Superior temporal gyrus (tissue), 1 donor: Measurements from ENCODE around the gene LASP1NB.
"Not testable (repeated sequence)": the region's sequence is repeated elsewhere in the genome, so short reads cannot be mapped to it uniquely, and the experiment has no call there.

Source experiments
- DNase-seq: peaks from one replicate; pipeline ENCODE4 v3.0.0-alpha.2; 2016; ENCODE audit errors: extremely low spot score

LASP1NB gene

DNA sequence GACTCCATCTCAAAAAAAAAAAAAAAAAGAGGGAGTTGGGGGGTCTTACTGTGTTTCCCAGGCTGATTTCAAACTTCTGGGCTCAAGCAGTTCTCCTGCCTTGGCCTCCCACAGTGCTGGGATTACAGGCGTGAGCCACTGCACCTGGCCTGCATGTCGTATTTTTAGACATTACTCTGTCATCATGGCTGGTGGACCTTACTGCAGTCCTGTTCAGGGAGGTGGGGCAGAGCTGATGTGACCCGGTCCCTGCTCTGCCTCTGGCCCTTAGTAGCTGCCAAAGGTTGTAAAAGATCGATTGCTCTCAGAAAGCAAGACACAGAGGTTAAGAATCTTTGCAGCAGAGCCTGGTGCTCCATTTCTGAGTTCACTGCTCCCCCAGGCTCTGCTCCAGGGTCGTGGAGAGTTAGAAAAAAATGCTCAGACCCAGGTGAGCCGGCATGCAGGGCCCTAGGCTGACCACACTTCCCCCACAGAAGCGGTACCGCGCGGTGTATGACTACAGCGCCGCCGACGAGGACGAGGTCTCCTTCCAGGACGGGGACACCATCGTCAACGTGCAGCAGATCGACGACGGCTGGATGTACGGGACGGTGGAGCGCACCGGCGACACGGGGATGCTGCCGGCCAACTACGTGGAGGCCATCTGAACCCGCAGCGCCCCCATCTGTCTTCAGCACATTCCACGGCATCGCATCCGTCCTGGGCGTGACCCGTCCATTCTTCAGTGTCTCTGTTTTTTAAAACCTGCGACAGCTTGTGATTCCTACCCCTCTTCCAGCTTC is 7.1 kb upstream of the LASP1NB start:
- no peak for DNase-seq

- no peak for DNase-seq
Observed at GRCh38 chr17:38918916-38919315, 6.5 kb upstream of the LASP1NB start.

GRCh38 chr17:38919316-38920078 is 5.9 kb upstream of the LASP1NB start:
- no peak for DNase-seq

DNA sequence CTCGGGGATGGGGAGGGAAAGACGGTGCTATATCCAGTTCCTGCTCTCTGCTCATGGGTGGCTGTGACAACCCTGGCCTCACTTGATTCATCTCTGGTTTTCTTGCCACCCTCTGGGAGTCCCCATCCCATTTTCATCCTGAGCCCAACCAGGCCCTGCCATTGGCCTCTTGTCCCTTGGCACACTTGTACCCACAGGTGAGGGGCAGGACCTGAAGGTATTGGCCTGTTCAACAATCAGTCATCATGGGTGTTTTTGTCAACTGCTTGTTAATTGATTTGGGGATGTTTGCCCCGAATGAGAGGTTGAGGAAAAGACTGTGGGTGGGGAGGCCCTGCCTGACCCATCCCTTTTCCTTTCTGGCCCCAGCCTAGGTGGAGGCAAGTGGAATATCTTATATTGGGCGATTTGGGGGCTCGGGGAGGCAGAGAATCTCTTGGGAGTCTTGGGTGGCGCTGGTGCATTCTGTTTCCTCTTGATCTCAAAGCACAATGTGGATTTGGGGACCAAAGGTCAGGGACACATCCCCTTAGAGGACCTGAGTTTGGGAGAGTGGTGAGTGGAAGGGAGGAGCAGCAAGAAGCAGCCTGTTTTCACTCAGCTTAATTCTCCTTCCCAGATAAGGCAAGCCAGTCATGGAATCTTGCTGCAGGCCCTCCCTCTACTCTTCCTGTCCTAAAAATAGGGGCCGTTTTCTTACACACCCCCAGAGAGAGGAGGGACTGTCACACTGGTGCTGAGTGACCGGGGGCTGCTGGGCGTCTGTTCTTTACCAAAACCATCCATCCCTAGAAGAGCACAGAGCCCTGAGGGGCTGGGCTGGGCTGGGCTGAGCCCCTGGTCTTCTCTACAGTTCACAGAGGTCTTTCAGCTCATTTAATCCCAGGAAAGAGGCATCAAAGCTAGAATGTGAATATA is 4.8 kb upstream of the LASP1NB start:
- DNase-seq, result no peak

DNA sequence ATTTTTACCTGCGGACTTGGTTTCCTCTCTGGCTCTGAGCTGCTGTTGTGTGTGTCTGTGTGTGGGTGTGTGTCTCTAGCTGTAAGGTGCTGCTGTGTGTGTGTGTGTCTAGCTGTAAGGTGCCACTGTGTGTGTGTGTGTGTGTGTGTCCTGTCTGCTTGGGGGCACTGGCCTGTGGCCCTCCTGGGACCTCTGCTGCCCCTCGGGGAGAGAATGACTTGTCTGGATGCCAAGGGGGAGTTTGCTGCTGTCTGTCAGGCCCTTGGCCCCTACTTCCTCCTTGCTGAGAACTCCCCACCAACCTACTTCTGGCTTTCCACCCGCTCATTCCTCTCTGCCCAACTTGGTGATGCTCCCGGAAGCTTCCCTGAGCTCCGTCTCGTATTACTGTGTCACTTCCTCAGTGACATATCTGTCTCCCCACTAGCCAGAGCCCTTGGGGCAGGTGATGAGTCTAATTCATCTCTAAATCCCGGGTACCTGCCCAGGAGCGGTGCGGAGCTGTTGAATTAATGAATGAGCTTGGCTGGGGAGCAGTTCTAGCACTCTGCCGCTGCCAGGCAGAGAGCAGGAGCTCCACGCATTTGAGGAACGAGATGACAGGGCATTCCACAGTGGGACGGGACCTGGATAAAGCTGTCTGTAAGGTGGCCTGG is 3.5 kb upstream of the LASP1NB start:
- DNase-seq, result no peak

GRCh38 chr17:38922538-38923297 is 2.7 kb upstream of the LASP1NB start:
- peak; percentile 59 for DNase-seq

- peak; percentile 41 for DNase-seq
Observed at GRCh38 chr17:38926293-38927070, 1.1 kb downstream of the LASP1NB start.

GRCh38 chr17:38930782-38931181 is 5.4 kb downstream of the LASP1NB start:
- DNase-seq, result not testable (repeated sequence)

DNA sequence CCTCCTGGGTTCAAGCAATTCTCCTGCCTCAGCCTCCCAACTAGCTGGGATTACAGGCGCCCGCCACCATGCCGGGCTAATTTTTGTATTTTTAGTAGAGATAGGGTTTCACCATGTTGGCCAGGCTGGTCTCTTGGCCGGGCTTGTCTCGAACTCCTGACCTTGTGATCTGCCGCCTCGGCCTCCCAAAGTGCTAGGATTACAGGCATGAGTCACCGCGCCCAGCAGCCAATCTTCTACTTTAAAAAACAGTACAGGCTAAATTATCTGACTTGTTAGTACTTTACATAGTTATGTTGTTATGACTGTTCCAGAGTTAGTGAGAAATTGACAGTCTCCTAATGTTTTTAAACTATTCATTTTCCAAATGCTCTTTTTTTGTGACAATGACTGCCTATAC is 8.5 kb downstream of the LASP1NB start:
- DNase-seq, result not testable (repeated sequence)

GRCh38 chr17:38939987-38940386 is 14.6 kb downstream of the LASP1NB start:
- DNase-seq, result no peak

GRCh38 chr17:38940404-38940803 is 15.0 kb downstream of the LASP1NB start:
- no peak for DNase-seq

DNA sequence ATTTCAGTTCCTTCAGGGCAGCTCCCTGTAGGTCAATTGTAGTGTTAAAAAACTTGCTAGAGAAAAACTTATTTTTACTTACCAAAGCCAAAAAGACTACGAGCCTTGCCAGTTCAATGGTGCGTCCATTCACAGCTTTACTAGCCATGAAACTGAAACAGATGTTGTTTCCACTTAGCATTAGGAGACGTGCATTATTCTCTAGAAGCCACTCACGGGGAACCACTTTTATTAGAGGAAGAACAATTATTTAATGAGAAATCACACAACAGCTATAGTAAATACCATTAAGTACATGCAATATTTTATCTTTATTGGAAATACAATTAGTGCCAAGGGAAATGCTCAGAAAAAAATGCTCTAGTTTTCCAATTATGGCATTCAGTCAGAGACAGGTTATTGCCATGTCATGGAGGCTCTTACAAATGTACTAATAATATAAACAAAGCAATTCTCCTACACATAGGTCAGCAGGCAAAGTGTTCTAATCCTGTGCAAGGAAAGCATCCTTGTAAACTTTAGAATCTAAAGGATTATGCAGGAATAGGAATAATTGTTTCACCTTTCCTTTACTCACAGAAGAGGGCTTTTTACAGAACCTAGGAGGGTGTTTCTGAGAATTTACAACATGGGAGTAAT is 17.4 kb downstream of the LASP1NB start:
- DNase-seq, result no peak

- DNase-seq, result no peak
Observed at GRCh38 chr17:38943607-38944006, 18.2 kb downstream of the LASP1NB start.

DNA sequence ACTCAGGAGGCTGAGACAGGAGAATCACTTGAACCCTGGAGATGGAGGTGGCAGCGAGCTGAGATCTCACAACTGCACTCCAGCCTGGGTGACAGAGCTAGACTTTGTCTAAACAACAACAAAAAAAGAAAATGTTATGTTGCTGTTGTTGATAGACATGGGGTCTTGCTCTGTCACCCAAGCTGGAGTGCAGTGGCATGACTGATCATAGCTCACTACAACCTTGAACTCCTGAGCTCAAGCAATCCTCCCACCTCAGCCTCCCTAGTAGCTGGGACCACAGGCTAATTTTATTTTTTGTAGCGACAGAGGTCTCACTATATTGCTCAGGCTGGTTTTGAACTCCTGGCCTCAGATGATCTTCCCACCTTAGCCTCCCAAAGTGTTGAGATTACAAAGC is 21.8 kb downstream of the LASP1NB start:
- no peak for DNase-seq

- not testable (repeated sequence) for DNase-seq
Observed at GRCh38 chr17:38953800-38954199, 28.4 kb downstream of the LASP1NB start.

GRCh38 chr17:38958326-38958725 is 32.9 kb downstream of the LASP1NB start:
- DNase-seq, result no peak

- DNase-seq, result no peak
Observed at GRCh38 chr17:38958756-38959155, 33.3 kb downstream of the LASP1NB start.

DNA sequence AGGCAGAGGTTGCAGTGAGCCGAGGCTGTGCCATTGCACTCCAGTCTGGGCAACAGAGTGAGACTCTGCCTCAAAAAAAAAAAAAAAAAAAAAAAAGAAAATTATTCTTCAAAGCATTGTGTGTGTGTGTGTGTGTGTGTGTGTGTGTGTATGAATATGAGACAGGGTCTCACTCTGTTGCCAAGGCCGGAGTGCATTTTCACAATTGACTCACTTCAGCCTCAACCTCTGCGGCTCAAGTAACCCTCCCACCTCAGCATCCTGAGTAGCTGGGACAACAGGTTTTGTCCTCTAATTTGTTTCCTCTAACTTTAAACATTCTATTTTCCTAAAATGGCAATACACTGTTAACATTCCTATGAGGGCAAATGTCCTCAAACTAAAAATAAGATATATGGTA is 34.1 kb downstream of the LASP1NB start:
- no peak for DNase-seq

- DNase-seq, result no peak
Observed at GRCh38 chr17:38960402-38960801, 35.0 kb downstream of the LASP1NB start.
